T-helper 1 cell treated with Interleukin-12 subunit alpha and Interleukin-12 subunit beta and Interleukin-4 antibody, amounts not matched to agents 30 ng/mL and 1 ng/mL, for 36 hours (primary cell): ENCODE data around the gene DUT. TPM values are rescaled to one million over a fixed set of nuclear protein-coding genes. Genes with fewer than 3 reads are reported as not detected.
"Not testable (repeated sequence)": the region's sequence is repeated elsewhere in the genome, so short reads cannot be mapped to it uniquely, and the experiment has no call there.

ENCODE experiments used
- intact Hi-C: fragments of 100-400 bp; cut with micrococcal nuclease; formaldehyde crosslinking; loops from one replicate; pipeline ENCODE4 v1.15.1; 2024
- total RNA-seq: library from RNA; stranded (reverse); gene quantifications from 2 replicates; pipeline ENCODE4 v1.2.3, GENCODE V29; 2022

The DUT gene
- total RNA-seq, 1 donor from 2014 or later: 194 TPM

GRCh38 chr15:48326180-48326579 is 5.0 kb upstream of the DUT start:
- intact Hi-C loops: not testable (repeated sequence)

DNA sequence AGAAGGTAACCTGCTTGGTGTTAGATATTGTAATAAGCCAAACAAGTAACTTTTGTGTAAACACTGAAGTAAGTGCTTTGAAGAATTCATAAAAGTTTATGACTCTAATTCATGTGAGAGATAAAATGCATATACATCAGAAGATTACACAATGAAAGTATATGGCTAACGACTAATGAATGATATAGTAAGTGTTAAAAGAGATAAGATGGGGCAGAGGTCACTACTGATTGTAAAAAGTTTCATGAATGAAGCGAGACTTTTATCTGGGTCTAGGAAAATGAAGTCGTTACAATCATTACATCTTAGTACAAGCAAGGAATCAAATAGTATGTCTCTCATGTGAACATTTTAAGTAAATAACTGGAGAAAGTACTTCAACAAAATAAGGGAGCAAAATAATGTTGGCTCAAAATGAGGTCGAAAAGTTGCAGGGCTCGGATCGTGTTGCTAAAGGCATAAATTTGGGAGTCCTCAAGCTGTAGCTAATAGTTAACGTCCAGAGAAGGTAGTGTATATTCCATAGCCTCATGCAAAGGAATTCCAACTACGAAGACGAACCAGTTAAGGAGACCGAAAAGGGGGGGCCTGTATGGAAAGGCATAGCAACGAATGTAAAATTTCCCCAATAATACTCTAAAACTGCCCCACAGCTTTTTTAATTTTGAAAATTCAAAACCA is 984 bp upstream of the DUT start:
- intact Hi-C loops: loop anchor here (2.0 to 10.0 kb wide), 6 partner anchors 368 to 825 kb away; partner anchors contain the start of genes CEP152, COPS2, EID1 and SECISBP2L

DNA sequence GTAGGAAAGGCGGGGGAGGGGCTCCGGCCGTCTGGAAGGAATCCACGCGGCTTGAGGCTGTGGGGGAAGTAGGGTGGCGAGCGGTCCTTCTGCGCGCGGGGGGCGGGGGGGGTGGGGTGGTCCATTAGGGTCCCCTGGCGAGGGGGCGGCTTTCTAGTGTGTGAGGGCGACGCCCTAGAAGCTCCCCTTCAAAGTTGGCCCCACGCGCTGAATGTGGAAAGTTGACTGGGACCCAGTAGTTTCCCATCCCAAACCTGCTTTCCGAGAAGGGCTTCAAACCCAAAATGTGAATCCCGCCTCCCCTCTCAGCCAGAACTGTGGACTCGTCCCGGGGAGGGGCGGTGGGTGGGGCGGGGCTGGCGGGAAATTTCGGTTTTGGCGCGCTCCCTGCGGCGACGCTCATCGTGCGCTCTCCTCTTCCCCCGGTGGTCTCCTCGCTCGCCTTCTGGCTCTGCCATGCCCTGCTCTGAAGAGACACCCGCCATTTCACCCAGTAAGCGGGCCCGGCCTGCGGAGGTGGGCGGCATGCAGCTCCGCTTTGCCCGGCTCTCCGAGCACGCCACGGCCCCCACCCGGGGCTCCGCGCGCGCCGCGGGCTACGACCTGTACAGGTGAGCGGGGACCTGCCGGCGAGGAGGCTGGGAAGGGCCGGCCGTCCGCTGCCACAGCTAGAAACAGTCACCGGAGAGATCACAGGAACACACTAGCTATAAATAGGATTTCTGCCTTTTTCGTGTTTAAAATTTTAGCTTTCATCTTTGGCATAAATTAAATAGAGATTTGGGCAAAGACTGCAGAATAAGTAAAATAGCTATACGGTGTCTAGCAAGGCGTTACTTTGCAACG is 790 bp downstream of the DUT start:
- intact Hi-C loops: loop anchor here (1.0 to 10.0 kb wide), 10 partner anchors 20 to 1805 kb away; partner anchors contain the start of genes CEP152, COPS2, EID1 and FAM227B

DNA sequence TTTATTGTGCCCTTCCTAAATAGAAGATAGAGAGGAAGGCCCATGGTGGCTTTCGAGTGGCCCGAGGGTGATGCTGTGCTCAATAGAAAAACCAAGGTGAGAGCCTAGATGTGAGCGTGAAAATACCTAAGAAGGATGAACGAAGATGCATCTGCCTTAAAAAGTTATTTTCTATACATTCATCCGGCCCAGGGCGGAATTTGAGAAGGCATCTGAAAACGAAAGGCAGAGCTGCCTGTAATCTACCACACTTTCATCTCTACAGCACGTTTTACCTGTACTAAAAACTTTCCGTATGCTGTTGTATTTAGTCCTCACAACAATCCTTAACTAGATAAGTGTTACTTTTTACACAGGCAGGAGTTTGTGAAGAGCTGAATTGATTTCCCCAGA is 1.4 kb downstream of the DUT start:
- intact Hi-C loops: loop anchor here (1.0 to 10.0 kb wide), 5 partner anchors 154 to 1804 kb away; partner anchors contain the start of genes EID1, MYEF2 and SHC4

DNA sequence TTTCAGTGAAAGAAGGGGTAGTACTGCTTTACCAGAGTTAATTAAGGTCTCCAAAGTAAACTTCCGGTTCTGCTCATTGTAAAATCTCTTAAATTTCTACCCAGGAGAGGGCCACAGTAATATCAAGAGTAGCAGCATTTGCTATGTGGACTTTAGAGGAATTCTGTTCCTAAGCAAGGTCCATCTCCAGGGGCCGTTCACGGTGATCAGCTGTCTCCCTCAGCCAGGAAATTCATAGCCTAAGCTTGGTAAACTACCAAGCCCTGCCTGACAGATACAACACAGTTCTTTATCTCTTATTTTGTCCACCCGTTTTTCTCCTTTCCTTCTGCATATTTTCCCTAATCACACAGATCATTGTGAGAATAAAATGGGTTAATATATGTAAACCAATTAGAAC is 2.3 kb downstream of the DUT start:
- intact Hi-C loops: loop anchor here (2.0 to 10.0 kb wide), 4 partner anchors 371 to 1803 kb away; partner anchors contain the start of genes EID1 and SHC4

- intact Hi-C loops: loop anchor here (5.0 to 10.0 kb wide), 3 partner anchors 372 to 631 kb away; partner anchors contain the start of genes EID1 and SHC4
These were observed 3.0 kb downstream of the DUT start for GRCh38 chr15:48334260-48334659.

GRCh38 chr15:48336940-48337339 is 5.7 kb downstream of the DUT start:
- intact Hi-C loops: loop anchor here (10.0 kb wide), 1 partner anchor 628 kb away; the partner anchor contains the start of gene SHC4

- intact Hi-C loops: loop anchor here (10.0 kb wide), 1 partner anchor 627 kb away; the partner anchor contains the start of gene SHC4
These were observed 6.4 kb downstream of the DUT start for GRCh38 chr15:48337607-48338006.

- intact Hi-C loops: no loop called here
These were observed 8.9 kb downstream of the DUT start for GRCh38 chr15:48340111-48340510.

GRCh38 chr15:48343865-48344264 is 12.6 kb downstream of the DUT start:
- intact Hi-C loops: no loop called here

- intact Hi-C loops: no loop called here
These were observed 14.3 kb downstream of the DUT start for GRCh38 chr15:48345516-48345915.

- intact Hi-C loops: loop anchor here (1.0 to 5.0 kb wide), 4 partner anchors 21 to 882 kb away; partner anchors contain the start of gene DUT
These were observed 21.3 kb downstream of the DUT start for GRCh38 chr15:48352474-48353072.

DNA sequence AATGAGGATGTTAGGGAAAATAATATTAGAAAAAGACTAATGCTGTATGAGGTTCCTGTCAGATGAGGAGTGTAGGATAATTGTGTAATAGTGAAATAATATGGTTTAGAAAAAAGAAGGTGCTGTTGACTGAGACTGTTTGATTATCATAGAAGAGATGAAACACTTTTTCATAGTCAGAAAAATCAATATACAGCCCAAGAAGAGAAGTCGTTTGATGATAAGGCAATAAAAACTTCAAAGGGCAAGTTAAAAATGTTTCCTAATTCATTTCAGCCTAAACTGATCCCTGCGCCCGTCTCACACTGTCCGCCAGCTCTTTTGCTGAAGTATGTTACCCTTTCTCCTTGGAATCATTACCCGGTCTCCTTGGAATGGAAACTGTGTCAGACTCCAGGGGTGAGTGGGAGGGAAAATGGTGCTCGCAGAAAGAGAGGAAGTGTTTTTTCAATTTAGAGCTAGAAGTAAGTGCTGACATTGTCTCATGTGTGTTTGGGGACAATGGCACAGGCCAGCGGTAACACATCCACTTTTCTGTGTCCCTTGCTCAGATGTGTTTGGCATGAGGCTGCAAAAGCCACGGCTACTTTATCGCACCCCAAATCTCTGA is 23.6 kb downstream of the DUT start:
- intact Hi-C loops: loop anchor here (5.0 kb wide), 2 partner anchors 508 to 642 kb away; no protein-coding TSS in a partner anchor

DNA sequence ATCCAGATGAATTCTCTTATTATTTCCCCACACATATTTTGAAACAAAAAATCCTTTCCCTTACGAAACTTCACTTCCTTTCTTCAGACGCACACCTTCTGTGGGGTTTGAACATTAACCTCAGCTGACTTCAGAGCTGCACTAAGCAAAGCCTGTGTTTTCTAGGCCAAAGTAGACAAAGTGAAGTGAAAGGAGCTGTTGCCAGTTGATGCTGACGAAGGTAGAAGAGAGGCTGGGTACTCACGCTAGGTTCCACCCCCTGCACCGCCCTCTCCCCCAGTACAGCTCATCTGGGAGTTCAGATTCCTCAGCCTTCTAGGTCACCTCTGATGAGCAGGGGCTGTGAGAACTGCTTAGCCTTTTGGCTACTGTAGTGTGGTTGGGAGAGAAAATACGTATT is 24.1 kb downstream of the DUT start:
- intact Hi-C loops: loop anchor here (5.0 kb wide), 1 partner anchor 507 kb away; no protein-coding TSS in a partner anchor

- intact Hi-C loops: loop anchor here (1.0 to 5.0 kb wide), 3 partner anchors 443 to 1786 kb away; no protein-coding TSS in a partner anchor
These were observed 27.3 kb downstream of the DUT start for GRCh38 chr15:48358229-48359152.

DNA sequence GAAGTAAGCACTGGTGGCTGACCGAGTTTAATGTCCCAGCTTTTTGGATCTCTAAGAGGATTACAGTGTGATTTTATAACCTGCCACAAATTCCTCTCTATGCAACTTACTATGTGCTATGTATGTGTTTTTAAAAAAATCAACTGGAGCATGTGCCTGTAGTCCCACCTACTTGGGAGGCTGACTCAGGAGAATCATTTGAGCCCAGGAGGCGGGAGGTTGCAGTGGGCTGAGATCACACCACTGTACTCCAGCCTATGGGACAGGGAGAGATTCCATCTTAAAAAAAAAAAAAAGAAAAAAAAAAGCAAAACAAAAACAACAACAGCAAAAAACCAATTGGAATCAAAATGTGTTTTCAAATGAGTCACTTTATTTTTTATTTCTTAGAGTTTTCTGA is 29.6 kb downstream of the DUT start:
- intact Hi-C loops: no loop called here

DNA sequence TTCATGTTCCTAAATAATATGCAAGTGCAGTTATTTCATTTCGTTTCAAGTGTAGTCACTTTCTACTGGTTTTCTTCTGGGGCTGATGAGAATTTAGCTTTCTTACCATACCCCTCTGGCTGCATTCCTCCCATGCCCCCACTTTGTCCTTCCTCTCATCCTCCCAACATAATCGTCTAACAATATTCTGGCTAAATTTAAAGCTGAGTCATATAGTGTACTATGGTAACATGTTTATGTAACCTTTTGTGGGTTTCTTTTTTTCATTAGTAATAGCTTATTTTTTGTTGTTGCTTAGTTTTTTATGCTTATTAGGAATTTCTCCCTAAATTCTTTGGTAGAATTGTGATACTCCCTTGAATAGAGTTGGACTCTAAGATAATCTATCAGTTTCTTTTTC is 30.5 kb downstream of the DUT start:
- intact Hi-C loops: no loop called here

DNA sequence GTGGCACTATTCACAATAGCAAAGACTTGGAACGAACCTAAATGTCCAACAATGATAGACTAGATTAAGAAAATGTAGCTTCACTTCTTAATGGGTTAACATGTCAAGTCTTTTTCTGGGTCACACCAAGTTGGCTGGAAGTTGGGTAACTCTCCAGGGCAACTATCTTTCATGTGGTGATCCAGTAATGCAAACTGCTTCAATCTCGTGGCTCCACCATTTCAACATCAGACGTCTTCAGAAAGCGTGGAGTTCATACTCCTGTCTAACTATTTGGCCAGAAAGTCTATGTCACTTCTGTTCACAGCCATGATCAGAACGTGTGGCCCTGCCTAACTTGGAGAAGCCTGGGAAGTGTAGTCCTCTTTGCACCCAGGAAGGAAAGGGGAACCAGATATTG is 32.2 kb downstream of the DUT start:
- intact Hi-C loops: no loop called here

DNA sequence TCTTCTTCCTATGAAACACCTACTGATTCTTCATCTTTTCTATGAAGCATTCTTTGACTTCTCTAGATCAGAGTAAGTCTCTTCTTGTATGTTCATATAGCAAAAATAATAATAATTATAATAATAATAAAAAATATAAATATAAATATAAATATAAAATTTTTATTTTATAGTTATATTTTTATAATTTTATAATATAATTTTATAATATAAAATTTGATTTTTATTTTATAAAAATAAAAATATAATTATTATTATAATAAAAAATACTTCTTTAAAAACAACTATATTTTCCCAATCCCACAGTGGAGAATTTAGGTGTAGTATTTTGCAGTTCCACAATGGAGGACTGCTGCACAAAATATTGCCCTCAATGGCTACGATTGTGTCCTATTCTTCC is 34.3 kb downstream of the DUT start:
- intact Hi-C loops: no loop called here
